ENCODE results near the gene TXNRD2. TPM values are rescaled to one million over a fixed set of nuclear protein-coding genes. Genes with fewer than 3 reads are reported as not detected.

The TXNRD2 gene
- total RNA-seq, 1 donor from 2014 or later: 23.0 TPM

DNA sequence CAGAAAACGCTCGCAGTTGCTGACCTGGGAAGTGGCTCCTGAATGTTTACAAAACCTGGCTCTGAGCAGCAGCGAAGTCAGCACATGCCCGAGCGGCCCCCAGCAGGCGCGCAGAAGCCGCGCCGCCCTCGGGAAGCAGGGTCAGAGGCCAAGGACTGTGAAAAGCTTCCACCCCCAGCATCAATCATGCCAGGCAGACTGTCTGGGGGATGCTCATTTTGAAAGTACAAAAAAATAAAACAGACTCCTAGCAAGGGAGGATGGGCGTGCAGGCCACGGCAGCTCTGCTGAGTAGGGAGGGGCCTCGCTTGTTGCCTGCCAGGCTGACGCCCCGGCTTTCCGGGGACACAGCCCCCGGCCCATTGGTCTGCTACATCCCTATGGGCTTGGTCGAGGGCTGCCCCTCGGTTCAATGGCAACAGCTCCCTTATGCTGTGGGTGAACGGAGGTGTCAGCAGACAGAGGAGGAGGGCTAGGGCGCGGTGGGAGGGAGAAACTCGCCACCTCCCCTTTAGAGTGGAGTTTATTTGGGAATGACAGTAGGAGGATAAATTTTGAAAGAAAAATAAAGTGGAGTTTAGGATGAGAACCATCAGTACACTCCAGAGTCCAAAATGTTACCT lies 49.2 kb downstream of the TXNRD2 start:
- Mint-ChIP-seq H3K27me3 (ENCODE audit: unreplicated experiment) (peaks cover 12% of the 10 kb centered on the region), H3K4me1 (ENCODE audit: unreplicated experiment) (peaks cover 33% of the 10 kb centered on the region), H3K27ac (ENCODE audit: unreplicated experiment) (peak overlapping the region; percentile 52), H3K4me3 (ENCODE audit: unreplicated experiment) (no peak overlapping the region), H3K9me3 (ENCODE audit: unreplicated experiment) (no peaks in the 10 kb centered on the region), H3K36me3 (ENCODE audit: low read depth, unreplicated experiment) (peaks cover 4% of the 10 kb centered on the region)
- DNase-seq (ENCODE audit: low spot score): no peak
- TF ChIP-seq, protein P1, sequence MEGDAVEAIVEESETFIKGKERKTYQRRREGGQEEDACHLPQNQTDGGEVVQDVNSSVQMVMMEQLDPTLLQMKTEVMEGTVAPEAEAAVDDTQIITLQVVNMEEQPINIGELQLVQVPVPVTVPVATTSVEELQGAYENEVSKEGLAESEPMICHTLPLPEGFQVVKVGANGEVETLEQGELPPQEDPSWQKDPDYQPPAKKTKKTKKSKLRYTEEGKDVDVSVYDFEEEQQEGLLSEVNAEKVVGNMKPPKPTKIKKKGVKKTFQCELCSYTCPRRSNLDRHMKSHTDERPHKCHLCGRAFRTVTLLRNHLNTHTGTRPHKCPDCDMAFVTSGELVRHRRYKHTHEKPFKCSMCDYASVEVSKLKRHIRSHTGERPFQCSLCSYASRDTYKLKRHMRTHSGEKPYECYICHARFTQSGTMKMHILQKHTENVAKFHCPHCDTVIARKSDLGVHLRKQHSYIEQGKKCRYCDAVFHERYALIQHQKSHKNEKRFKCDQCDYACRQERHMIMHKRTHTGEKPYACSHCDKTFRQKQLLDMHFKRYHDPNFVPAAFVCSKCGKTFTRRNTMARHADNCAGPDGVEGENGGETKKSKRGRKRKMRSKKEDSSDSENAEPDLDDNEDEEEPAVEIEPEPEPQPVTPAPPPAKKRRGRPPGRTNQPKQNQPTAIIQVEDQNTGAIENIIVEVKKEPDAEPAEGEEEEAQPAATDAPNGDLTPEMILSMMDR (IDR thresholded peaks at IDR 0.05; ENCODE audit: unreplicated experiment): no peak

- H3K27me3 Mint-ChIP-seq (ENCODE audit: unreplicated experiment): peaks cover 18% of the 10 kb centered on the region
- H3K27ac Mint-ChIP-seq (ENCODE audit: unreplicated experiment): peak overlapping the region; percentile 52
- peaks cover 37% of the 10 kb centered on the region for H3K4me1 Mint-ChIP-seq (ENCODE audit: unreplicated experiment)
- H3K9me3 Mint-ChIP-seq (ENCODE audit: unreplicated experiment): no peaks in the 10 kb centered on the region
- TF ChIP-seq, protein P1 (IDR thresholded peaks at IDR 0.05; ENCODE audit: unreplicated experiment): no peak
- H3K36me3 Mint-ChIP-seq (ENCODE audit: low read depth, unreplicated experiment): peaks cover 4% of the 10 kb centered on the region
- no peak overlapping the region for H3K4me3 Mint-ChIP-seq (ENCODE audit: unreplicated experiment)
- peak; percentile 65 for DNase-seq (ENCODE audit: low spot score)
These were observed 50.0 kb downstream of the TXNRD2 start for GRCh38 chr22:19891317-19892256.

- peaks cover 37% of the 10 kb centered on the region for H3K4me1 Mint-ChIP-seq (ENCODE audit: unreplicated experiment)
- no peak for DNase-seq (ENCODE audit: low spot score)
- TF ChIP-seq, protein P1 (IDR thresholded peaks at IDR 0.05; ENCODE audit: unreplicated experiment): no peak
- no peaks in the 10 kb centered on the region for H3K9me3 Mint-ChIP-seq (ENCODE audit: unreplicated experiment)
- peaks cover 18% of the 10 kb centered on the region for H3K27me3 Mint-ChIP-seq (ENCODE audit: unreplicated experiment)
- peak overlapping the region; percentile 70 for H3K27ac Mint-ChIP-seq (ENCODE audit: unreplicated experiment)
- H3K4me3 Mint-ChIP-seq (ENCODE audit: unreplicated experiment): no peak overlapping the region
- no peaks in the 10 kb centered on the region for H3K36me3 Mint-ChIP-seq (ENCODE audit: low read depth, unreplicated experiment)
These were observed 50.9 kb downstream of the TXNRD2 start for GRCh38 chr22:19890502-19891316.

DNA sequence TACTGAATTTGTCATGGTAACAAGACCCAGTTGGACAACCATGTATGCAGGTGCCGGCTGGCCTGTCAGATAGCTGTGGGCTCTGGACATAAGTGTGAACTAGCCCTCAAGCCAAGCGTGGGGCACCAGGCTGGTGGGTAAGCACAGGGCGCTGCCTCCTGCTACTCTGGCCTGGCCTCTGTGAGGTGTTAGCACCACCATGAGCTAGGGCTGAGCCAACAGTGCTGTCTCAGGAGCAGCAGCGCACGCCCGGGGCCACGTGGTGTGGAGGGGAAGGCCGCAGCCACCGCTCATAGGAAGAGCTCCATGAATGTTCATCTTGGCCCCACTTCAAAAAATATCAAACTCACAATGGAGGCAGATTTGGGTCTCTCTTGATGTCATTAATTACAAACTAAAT lies 51.7 kb downstream of the TXNRD2 start:
- Mint-ChIP-seq H3K27me3 (ENCODE audit: unreplicated experiment) (peaks cover 20% of the 10 kb centered on the region), H3K4me3 (ENCODE audit: unreplicated experiment) (no peak overlapping the region), H3K9me3 (ENCODE audit: unreplicated experiment) (no peaks in the 10 kb centered on the region), H3K36me3 (ENCODE audit: low read depth, unreplicated experiment) (no peaks in the 10 kb centered on the region), H3K4me1 (ENCODE audit: unreplicated experiment) (peaks cover 37% of the 10 kb centered on the region), H3K27ac (ENCODE audit: unreplicated experiment) (peak overlapping the region; percentile 70)
- DNase-seq (ENCODE audit: low spot score): no peak
- TF ChIP-seq, protein P1 (IDR thresholded peaks at IDR 0.05; ENCODE audit: unreplicated experiment): no peak

Measured in endothelial cell (in vitro differentiated cells).